Amniotic epithelial cell (primary cell): ENCODE measurements around the gene SEM1.
"Not testable (repeated sequence)": the region's sequence is repeated elsewhere in the genome, so short reads cannot be mapped to it uniquely, and the experiment has no call there.

ENCODE experiments used
- DNase-seq: peaks from one replicate; pipeline ENCODE4 v3.0.0-alpha.2; 2010; ENCODE audit warnings: low read depth

SEM1 gene

GRCh38 chr7:96709381-96710228, at the start of gene SEM1:
Gene SEM1, minus strand, starts transcription at chr7:96709846. Its CDS starts 83 bp downstream, at chr7:96709763.
- peak; percentile 87 for DNase-seq

DNA sequence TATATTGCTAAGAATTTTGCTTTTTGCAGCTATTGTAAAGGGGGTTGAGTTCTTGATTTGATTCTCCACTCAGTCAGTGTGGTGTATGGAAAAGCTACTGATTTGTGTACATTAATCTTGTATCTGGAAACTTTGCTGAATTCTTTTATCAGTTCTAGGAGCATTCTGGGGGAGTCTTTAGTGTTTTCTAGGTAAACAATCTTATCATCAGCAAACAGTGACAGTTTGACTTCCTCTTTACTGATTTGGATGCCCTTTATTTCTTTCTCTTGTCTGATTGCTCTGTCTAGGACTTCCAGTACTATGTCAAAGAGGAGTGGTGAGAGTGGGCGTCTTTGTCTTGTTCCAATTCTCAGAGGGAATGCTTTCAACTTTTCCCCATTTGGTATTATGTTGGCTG, 48.2 kb upstream of the SEM1 start:
- DNase-seq: not testable (repeated sequence)

DNA sequence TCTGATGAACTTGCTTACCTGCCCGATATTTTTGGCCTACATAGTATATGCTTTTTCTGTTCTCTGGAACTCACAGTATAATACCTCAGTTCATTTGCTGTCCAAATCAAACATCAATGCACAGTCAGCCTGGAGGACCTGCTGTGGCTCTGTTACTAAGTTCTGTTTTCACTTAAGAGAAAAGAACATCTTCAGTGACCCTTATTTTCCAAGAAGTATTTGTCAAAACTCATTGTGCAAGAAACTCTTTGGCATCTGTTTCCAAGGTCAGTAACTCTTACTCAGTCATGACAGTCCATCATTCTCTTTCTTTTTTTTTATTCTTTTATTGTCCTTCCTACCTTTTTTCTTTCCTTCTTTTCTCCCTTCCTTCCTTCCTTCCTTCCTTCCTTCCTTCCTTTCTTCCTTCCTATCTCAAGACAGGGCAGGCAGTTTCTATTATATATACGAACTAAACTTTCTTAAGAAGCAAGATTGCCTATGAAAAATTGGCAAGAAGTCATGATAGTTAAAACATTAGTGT, 37.8 kb upstream of the SEM1 start:
- DNase-seq: no peak

DNA sequence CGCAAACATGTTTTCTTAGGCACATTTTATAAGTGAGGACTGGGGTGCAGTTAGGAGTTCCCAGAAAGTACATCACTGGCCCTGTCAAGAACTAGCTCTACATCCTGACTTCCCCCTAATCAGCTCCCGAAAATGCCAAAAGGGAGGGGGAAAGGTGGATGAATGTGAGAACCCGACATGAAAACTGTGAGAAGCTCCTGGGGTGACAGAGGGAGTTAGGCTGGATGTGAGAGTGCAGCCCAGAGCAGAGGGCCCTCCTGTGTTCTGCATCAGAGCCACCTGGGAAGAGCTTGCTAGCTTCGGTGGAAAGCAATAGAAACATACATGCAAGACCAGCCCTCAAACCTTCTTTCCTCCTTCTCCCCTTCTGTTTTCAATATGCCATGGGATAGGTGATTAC, 30.5 kb upstream of the SEM1 start:
- no peak for DNase-seq

DNA sequence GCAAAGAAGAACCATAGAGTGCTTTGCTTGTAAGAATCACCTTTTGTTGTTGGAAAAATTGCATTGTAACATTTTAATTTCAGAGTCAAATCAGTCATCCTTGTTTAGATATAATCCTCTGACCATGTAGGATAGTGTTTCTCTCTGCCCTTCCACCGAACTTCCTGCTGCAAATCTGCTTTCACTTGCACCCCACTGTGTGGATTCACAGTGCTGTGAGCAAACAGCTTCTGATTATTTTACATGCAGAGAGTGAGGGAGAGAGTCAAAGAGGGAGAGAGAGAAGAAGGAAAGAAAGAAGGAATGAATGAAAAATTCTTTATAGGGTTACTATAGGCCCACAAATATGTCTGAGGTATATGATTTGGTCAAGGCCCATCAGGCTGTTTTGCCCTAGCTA, 30.0 kb upstream of the SEM1 start:
- no peak for DNase-seq

DNA sequence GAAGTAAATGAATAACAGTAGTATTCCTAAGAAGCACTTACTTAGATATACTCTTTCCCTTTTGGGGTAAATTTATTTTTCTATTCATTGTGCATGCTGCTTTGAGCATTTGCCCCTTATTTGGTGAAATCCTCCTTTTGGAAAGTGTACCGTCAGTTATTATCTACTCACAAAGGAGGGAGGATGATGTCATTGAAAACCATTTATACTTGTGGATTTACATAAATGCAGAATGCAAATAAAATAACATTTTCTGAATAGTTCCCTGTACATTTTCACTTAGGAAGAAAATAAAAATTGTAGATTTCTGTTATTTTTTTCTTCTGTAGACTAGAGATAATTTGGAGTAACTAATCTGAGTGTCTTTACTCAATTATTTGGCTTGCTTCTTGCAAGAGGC, 29.5 kb upstream of the SEM1 start:
- no peak for DNase-seq

DNA sequence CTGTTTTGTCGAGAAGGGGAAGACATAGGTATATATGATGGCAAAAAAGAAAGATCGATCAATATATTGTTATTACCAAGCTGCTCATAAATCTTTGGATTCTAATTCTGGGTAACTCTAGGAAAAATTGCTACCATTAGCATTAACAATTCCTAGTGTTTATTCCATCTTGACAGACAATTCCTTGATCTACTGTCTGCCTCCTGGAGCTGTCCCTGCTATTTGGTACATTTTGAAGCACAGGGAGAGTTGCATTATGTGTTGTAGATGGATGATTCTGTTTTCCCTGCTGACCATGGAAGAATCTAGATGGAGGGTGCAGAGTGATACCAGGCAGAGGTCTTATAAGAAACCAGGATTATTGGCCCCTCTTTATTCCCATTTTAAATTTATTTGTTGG, 29.1 kb upstream of the SEM1 start:
- no peak for DNase-seq

DNA sequence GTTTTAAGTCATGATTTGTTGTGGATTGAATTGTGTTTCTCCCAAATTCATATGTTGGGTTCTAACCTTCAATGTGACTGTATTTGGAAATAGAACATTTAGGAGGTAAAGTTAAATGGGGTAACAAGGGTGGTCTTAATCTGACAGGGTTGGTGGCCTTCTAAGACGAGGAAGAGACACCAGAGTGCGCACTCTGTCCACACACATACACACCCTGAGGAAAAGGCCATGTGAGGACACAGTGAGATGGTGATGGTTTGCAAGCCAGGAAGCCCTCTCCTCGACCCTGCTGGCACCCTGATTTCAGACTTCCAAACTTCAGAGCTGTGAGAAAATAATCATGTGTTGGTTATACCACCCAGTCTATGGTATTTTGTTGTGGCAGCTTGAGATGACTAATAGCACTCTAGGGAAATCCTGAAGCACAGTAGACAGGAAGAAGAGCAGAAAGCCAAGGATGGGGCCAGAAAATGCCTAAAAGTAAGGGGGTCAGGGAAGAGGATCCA, 28.0 kb upstream of the SEM1 start:
- no peak for DNase-seq

DNA sequence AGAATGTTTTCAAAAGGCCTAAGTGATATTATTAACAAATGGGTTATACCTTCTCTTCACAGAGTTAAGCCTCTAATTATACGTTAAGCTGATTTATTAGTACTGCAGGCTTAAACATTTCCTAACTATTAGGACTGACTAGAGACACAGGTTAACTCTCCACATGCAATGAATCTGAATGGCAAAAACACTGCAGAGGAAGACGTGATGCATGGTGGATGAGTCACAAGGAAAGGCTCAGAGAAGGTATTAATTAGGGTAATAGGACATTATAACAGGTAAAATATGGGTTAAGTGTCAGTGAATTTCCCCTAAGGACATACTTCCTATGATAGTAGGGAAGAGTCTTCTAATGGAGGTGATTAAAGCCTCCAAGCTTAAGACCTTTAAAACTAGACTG, 24.7 kb upstream of the SEM1 start:
- no peak for DNase-seq

DNA sequence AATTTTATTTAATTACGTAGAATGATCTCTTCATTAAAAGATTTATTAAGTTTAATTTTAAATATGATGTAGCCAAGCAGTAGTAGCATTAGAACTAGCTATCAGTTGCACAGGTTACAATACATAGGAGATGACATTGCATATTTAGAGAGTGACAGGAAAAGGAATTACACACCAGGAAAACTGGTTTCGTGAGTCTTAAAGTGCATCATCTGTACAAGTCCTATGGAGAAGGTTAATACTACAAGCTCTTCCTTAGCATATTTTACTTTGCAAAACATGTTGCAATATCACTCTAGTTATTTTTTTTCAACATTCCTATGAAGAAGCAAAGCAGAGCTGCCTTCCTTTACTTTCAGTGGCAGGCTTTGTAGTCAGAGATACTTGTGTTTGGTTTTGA, 20.2 kb upstream of the SEM1 start:
- no peak for DNase-seq

GRCh38 chr7:96728139-96728538, 18.5 kb upstream of the SEM1 start:
- DNase-seq: no peak

DNA sequence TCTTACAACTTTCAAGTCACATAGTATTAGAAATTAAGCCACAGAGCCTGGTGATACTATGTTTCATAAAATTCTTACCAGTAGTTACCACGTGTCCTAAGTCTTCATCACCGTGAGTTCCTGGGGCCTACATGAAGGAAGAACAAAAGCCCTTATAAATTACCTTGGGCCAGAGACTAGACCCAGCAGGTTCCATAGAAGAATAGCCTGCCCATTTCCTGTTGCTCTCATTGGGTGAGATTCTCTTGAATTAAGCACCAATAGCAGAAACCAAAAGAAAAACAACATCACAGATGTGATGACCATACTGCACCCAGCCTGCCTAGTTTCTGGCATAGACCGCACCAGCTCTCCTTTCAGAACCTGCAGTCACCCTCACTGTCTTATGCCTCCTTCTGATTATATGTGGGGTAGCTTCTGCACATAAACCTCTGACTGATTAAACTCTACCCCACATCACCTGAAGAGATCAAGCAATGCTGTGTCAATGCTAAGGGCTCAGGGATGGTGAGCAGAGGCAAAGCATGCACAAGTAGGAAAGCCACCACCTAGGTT, 18.0 kb upstream of the SEM1 start:
- no peak for DNase-seq

DNA sequence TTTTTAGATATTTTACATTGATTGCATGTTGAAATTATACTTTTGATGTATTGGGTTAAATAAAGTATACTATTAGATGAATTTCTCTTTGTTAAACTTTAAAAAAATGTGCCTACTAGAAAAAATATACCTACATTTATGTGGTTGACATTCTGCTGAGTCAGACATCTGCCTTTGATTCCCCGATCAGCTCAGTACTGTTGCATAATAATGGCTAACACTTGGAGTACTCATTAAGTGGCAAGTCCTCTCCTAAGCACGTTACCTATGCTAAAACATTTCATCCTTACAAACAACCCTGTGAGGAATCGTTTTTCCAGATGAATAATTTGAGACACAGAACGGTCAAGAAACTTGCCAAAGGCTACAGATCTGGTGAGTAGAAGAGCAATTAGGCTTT, 14.0 kb upstream of the SEM1 start:
- DNase-seq: no peak

DNA sequence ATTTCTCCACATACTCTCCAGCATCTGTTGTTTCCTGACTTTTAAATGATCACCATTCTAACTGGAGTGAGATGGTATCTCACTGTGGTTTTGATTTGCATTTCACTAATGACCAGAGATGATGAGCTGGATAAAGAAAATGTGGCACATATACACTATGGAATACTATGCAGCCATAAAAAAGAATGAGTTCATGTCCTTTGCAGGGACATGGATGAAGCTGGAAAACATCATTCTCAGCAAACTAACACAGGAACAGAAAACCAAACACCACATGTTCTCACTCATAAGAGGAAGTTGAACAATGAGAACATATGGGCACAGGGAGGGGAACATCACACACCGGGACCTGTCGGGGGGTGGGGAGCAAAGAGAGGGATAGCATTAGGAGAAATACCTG, 13.3 kb upstream of the SEM1 start:
- DNase-seq: not testable (repeated sequence)

DNA sequence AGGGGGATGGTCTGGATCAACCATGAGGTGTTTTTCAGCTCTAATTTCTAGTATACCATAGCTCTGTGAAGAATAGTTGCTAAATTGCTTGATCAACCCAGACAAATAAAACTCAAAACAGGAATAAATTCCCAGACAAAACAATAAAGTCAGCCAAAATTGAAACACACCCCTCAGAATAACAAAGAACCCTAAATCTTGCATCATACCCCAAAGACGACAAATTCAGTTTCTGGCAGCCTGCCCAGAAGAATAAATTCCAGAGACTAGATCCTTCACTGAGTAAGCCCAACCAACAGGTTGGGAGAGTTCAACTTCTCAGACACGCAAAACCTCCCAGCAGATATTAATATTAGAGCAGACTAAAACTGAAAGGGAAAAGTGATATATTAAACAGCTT, 11.2 kb upstream of the SEM1 start:
- no peak for DNase-seq

DNA sequence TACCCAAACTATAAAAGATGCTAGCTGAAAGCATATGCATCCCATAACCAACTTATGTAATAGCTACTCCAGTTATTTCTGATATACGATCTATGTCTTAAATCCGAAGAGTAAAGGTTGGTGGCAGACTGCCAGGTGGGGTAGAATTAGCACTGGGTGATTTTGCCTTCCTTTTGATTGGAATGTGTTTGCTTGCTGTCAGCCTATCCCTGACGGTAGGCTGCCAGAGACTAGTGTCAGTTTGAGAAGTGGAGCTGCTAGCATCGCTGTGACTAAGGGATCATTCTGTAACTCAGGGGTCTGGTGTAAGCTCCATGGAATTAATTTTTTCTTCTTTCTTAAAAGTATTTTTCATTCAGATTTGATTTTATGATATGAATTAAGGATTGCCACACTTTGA, 9.5 kb upstream of the SEM1 start:
- DNase-seq: no peak

DNA sequence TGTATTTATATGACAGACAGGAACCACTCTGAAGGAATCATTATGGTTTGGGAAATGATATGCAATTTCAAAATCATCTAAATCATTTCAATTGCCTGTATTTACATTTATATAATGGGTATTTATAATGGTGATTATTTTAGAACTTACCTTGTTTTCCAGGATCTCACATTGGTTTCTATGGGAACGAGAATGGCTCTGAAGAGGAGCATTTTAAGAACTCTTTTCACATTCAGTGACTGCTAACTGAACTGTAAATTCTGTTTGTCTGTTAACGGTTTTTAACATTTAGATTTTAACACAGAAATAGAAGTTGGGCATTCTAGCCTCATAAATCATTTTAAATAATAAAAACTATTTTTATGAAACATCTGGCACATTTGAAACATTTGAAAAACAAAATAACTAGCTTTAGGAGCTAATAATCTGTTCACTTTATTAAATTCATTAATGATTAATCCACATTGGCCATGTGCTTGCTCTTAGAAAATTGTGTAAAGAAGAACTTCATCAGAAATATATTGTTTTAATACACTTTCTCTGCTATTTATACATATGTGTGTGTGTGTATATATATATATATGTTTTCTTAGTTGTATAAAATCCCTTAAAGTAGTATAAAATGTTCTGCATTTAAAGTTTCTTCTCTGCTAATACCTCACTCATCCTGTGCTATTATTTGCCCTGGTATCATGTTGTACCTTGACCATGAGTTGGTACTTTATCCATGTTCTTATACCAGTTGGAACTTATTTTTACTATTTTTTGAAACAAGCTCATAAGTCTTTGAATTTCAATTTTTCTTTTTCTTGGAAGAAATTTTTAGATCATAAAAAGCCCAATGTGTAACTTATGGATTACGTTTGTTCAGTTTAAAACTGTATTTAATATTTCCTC, 8.7 kb upstream of the SEM1 start:
- no peak for DNase-seq

GRCh38 chr7:96713037-96713436, 3.4 kb upstream of the SEM1 start:
- no peak for DNase-seq

- DNase-seq: no peak
These were observed 898 bp upstream of the SEM1 start for GRCh38 chr7:96710544-96710943.

- no peak for DNase-seq
These were observed 774 bp downstream of the SEM1 start for GRCh38 chr7:96708872-96709271.

GRCh38 chr7:96707901-96708774, 1.5 kb downstream of the SEM1 start:
- no peak for DNase-seq
